ENCODE data around the gene FGF22.
"Not testable (repeated sequence)": the region's sequence is repeated elsewhere in the genome, so short reads cannot be mapped to it uniquely, and the experiment has no call there.

The FGF22 gene

GRCh38 chr19:607301-608154 lies 32.2 kb upstream of the FGF22 start:
- no peak for DNase-seq

GRCh38 chr19:608155-609003 lies 31.3 kb upstream of the FGF22 start:
- no peak for DNase-seq

- DNase-seq: no peak
Measured at GRCh38 chr19:609004-609346, 30.7 kb upstream of the FGF22 start.

GRCh38 chr19:610071-610800 lies 29.4 kb upstream of the FGF22 start:
- DNase-seq: peak; percentile 21

- peak; percentile 47 for DNase-seq
Measured at GRCh38 chr19:610801-611480, 28.7 kb upstream of the FGF22 start.

GRCh38 chr19:611481-611868 lies 28.2 kb upstream of the FGF22 start:
- peak; percentile 25 for DNase-seq

GRCh38 chr19:612941-613340 lies 26.7 kb upstream of the FGF22 start:
- DNase-seq: no peak

GRCh38 chr19:613732-614567 lies 25.7 kb upstream of the FGF22 start:
- no peak for DNase-seq

GRCh38 chr19:615619-616018 lies 24.1 kb upstream of the FGF22 start:
- DNase-seq: no peak

GRCh38 chr19:616062-616700 lies 23.5 kb upstream of the FGF22 start:
- DNase-seq: no peak

GRCh38 chr19:616747-617526 lies 22.7 kb upstream of the FGF22 start:
- no peak for DNase-seq

GRCh38 chr19:617551-618246 lies 22.0 kb upstream of the FGF22 start:
- DNase-seq: no peak

GRCh38 chr19:618247-618619 lies 21.4 kb upstream of the FGF22 start:
- DNase-seq: no peak

GRCh38 chr19:618674-619285 lies 20.9 kb upstream of the FGF22 start:
- no peak for DNase-seq

- DNase-seq: no peak
Measured at GRCh38 chr19:619286-620002, 20.2 kb upstream of the FGF22 start.

- no peak for DNase-seq
Measured at GRCh38 chr19:620166-620862, 19.4 kb upstream of the FGF22 start.

- DNase-seq: not testable (repeated sequence)
Measured at GRCh38 chr19:621191-621590, 18.5 kb upstream of the FGF22 start.

GRCh38 chr19:621819-622218 lies 17.9 kb upstream of the FGF22 start:
- no peak for DNase-seq
